Adrenal gland (tissue), 5 donors: ENCODE data around the gene TRIM47.

ENCODE experiments used
- POLR2A ChIP-seq, 2 donors: fragments of 450-650 bp; IDR thresholded peaks; one replicate each; pipeline ENCODE4 v1.6.1; 2017; ENCODE audit warnings: antibody characterized with exemption in 2 of 2, mild to moderate bottlenecking in 2 of 2, moderate library complexity in 1 of 2
- TF ChIP-seq, protein P1 (sequence below), 6 experiments: fragments of 450-650 bp in 4 of 6; fragments of 200-600 bp in 2 of 6; sonication (generic) in 1 of 6; IDR thresholded peaks; 1 replicate in 5 of 6; 2 replicates in 1 of 6; pipeline versions ENCODE4 v1.5.1 to v1.8.0; 2016 to 2021; ENCODE audit warnings: antibody characterized with exemption in 6 of 6, mild to moderate bottlenecking in 2 of 6, moderate library complexity in 1 of 6
- donor health status: DM: no; HTN: no; CAD: no.

DNA sequence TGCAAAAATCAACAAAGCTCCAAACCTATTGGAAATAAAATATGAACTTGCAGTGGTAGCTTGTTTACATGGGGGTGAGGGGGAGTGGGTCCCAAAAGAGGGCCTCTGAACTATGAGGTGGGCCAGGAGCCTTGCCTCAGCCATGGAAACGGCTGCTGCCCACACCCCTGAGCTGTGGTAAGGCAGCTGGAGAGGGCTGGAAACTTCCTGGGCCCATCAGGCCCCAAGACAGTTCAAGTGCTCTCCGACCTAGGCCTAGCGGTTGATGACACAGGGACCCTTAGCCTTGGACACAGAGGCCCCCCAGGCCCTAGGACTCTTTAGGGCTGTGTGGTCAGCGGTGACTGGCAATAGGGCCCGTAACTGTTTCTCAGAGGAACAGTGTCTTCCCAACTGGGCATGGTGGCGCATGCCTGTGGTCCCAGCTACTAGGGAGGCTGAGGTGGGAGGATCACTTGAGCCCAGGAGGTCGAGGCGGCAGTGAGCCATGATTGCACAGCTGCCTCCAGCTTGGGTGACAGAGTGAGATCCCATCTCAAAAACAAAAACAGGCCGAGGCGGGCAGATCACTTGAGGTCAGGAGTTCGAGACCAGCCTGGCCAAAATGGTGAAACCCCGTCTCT is 52.5 kb downstream of the TRIM47 start:
- TF ChIP-seq, protein P1, sequence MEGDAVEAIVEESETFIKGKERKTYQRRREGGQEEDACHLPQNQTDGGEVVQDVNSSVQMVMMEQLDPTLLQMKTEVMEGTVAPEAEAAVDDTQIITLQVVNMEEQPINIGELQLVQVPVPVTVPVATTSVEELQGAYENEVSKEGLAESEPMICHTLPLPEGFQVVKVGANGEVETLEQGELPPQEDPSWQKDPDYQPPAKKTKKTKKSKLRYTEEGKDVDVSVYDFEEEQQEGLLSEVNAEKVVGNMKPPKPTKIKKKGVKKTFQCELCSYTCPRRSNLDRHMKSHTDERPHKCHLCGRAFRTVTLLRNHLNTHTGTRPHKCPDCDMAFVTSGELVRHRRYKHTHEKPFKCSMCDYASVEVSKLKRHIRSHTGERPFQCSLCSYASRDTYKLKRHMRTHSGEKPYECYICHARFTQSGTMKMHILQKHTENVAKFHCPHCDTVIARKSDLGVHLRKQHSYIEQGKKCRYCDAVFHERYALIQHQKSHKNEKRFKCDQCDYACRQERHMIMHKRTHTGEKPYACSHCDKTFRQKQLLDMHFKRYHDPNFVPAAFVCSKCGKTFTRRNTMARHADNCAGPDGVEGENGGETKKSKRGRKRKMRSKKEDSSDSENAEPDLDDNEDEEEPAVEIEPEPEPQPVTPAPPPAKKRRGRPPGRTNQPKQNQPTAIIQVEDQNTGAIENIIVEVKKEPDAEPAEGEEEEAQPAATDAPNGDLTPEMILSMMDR (IDR thresholded peaks at IDR 0.05) = no peak
- TF ChIP-seq POLR2A (IDR thresholded peaks at IDR 0.05) = no peak
